PC-3 (cell line): ENCODE data around the gene DRC3. TPM values are rescaled to one million over a fixed set of nuclear protein-coding genes. Genes with fewer than 3 reads are reported as not detected.
"Not testable (repeated sequence)": the region's sequence is repeated elsewhere in the genome, so short reads cannot be mapped to it uniquely, and the experiment has no call there.

ENCODE experiments used
- ATAC-seq: fragments of 200-7000 bp; cut with Tn5 transposase; 2 replicates; pipeline ENCODE4 v1.9.1; 2020; ENCODE audit warnings: mild to moderate bottlenecking, moderate library complexity
- BruUV-seq: library from RNA; stranded (reverse); fragments of 400-500 nt; replicated peaks from 2 replicates; lab custom pipeline; 2021; lab: Mats Ljungman, UMichigan
- CTCF ChIA-PET: fragments of 300-600 bp; sonication (Branson Sonifier 250); formaldehyde crosslinking; loops from one replicate; lab custom pipeline; 2022; ENCODE audit warnings: antibody characterized with exemption; lab: Charles Lee
- POLR2A ChIA-PET: fragments of 300-600 bp; sonication (Branson Sonifier 250); formaldehyde crosslinking; loops from one replicate; lab custom pipeline; 2022; ENCODE audit warnings: antibody characterized with exemption; ENCODE audit not compliant: unreplicated experiment; lab: Charles Lee
- DNase-seq: peaks from one replicate; pipeline ENCODE4 v3.0.0-alpha.2; 2015
- H2AFZ ChIP-seq: fragments of 300-600 bp; sonication (generic); 2 replicates; pipeline ENCODE4 v1.6.0; 2016; ENCODE audit warnings: antibody characterized with exemption, low read length
- H3F3A ChIP-seq: fragments of 300-600 bp; sonication (generic); one replicate; pipeline ENCODE4 v1.6.0; 2017; ENCODE audit warnings: antibody characterized with exemption, low read length, control low read depth, mild to moderate bottlenecking; ENCODE audit not compliant: unreplicated experiment
- H3K27ac ChIP-seq: fragments of 300-600 bp; sonication (generic); 2 replicates; pipeline ENCODE4 v1.5.1; 2016; ENCODE audit warnings: mild to moderate bottlenecking, low read length
- H3K27me3 ChIP-seq: fragments of 300-600 bp; sonication (generic); 2 replicates; pipeline ENCODE4 v1.6.1; 2016; ENCODE audit warnings: low read length, mixed read lengths
- H3K36me3 ChIP-seq: fragments of 300-600 bp; sonication (generic); 2 replicates; pipeline ENCODE4 v1.6.1; 2016; ENCODE audit warnings: low read depth, mixed run types, low read length, mixed read lengths
- H3K4me1 ChIP-seq: fragments of 300-600 bp; sonication (generic); 2 replicates; pipeline ENCODE4 v1.5.1; 2016; ENCODE audit warnings: low read length; ENCODE audit not compliant: insufficient read depth
- H3K4me2 ChIP-seq: fragments of 300-600 bp; sonication (generic); 2 replicates; pipeline ENCODE4 v1.6.0; 2016; ENCODE audit warnings: low read length
- H3K4me3 ChIP-seq: fragments of 300-600 bp; sonication (generic); 2 replicates; pipeline ENCODE4 v1.5.1; 2016; ENCODE audit warnings: mild to moderate bottlenecking, low read length, mixed read lengths
- H3K79me2 ChIP-seq: fragments of 300-600 bp; sonication (generic); 2 replicates; pipeline ENCODE4 v1.6.1; 2017; ENCODE audit warnings: low read length, mixed read lengths
- H3K9ac ChIP-seq: fragments of 300-600 bp; sonication (generic); 2 replicates; pipeline ENCODE4 v1.6.0; 2016; ENCODE audit warnings: mild to moderate bottlenecking, low read length
- H3K9me2 ChIP-seq: fragments of 300-600 bp; sonication (generic); replicated peaks from 2 replicates; pipeline ENCODE4 v1.6.1; 2016; ENCODE audit warnings: mixed run types, low read length, mixed read lengths
- H3K9me3 ChIP-seq: fragments of 300-600 bp; sonication (generic); 2 replicates; pipeline ENCODE4 v1.6.1; 2016; ENCODE audit warnings: low read length, mixed read lengths
- H4K20me1 ChIP-seq: fragments of 300-600 bp; sonication (generic); 2 replicates; pipeline ENCODE4 v1.6.1; 2016; ENCODE audit warnings: low read length, mixed read lengths
- EZH2 ChIP-seq: fragments of 300-600 bp; sonication (generic); IDR thresholded peaks from one replicate; pipeline ENCODE4 v1.6.1; 2017; ENCODE audit warnings: antibody characterized with exemption, mild to moderate bottlenecking, low read length; ENCODE audit not compliant: unreplicated experiment
- EZH2phosphoT487 ChIP-seq: fragments of 300-600 bp; sonication (generic); IDR thresholded peaks from 2 replicates; pipeline ENCODE4 v1.6.1; 2018; ENCODE audit warnings: mild to moderate bottlenecking, antibody characterized with exemption, low read length, borderline replicate concordance
- intact Hi-C: fragments of 100-400 bp; cut with micrococcal nuclease; formaldehyde crosslinking; loops from 2 replicates; pipeline ENCODE4 v1.9.0; 2023
- total RNA-seq: library from RNA; depleted of rRNA; stranded (reverse); fragments of >200 nt; gene quantifications from 2 replicates; pipeline ENCODE4 v1.2.3, GENCODE V29; 2014
- TF ChIP-seq, protein P1 (sequence below): fragments of 300-600 bp; sonication (generic); conservative IDR thresholded peaks from 2 replicates; pipeline ENCODE4 v1.5.1; 2017; ENCODE audit warnings: antibody characterized with exemption, low read depth, mild to moderate bottlenecking, low read length

Gene DRC3
- total RNA-seq, 1 experiment from 2014 or later = 1.9 TPM

DNA sequence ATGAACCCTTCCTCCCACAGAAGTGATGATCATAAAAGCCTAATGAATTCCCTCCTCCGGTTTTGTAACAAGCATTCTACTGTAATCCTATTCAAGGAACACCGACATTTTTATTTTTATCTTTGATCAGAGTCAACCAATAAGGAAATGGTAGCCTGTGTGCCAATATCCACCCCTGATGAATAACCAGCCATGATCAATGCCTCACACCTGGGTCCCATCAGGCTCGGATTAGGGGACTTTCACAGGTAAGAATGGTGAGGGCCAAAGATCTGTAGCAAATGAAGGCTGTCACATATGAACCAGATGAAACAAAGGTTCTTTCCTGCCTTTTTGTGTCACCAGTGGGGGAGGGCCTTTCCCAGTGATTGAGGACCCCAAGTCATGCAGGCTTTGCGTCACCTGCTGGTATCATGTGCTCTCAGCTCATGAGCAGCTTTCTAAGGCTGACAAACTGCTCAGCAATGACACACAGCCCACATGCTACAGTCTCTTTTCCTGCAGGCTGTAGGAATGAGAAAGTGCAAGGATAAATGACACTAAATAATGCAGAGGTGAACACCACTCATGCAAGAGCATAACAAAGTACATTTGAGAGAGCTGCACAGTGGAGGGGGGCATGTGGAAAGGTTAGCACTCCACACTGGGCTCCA is 35.3 kb upstream of the DRC3 start:
- POLR2A ChIA-PET = no interaction called here
- H3K4me2 ChIP-seq = no peak overlapping the region
- CTCF ChIA-PET = no interaction called here
- H3K4me3 ChIP-seq = no peak overlapping the region
- BruUV-seq = no TSS peak
- H3K9me2 ChIP-seq = no peaks in the 10 kb centered on the region
- H3K27ac ChIP-seq = no peak overlapping the region
- no peaks in the 10 kb centered on the region for H3K9me3 ChIP-seq
- no peak overlapping the region for H2AFZ ChIP-seq
- ATAC-seq (no peak), DNase-seq (no peak)
- H4K20me1 ChIP-seq = no peaks in the 10 kb centered on the region
- intact Hi-C loops = no loop called here
- no peaks in the 10 kb centered on the region for H3K36me3 ChIP-seq
- no peaks in the 10 kb centered on the region for H3F3A ChIP-seq
- no peaks in the 10 kb centered on the region for H3K27me3 ChIP-seq
- H3K9ac ChIP-seq = no peak overlapping the region
- TF ChIP-seq, protein P1, sequence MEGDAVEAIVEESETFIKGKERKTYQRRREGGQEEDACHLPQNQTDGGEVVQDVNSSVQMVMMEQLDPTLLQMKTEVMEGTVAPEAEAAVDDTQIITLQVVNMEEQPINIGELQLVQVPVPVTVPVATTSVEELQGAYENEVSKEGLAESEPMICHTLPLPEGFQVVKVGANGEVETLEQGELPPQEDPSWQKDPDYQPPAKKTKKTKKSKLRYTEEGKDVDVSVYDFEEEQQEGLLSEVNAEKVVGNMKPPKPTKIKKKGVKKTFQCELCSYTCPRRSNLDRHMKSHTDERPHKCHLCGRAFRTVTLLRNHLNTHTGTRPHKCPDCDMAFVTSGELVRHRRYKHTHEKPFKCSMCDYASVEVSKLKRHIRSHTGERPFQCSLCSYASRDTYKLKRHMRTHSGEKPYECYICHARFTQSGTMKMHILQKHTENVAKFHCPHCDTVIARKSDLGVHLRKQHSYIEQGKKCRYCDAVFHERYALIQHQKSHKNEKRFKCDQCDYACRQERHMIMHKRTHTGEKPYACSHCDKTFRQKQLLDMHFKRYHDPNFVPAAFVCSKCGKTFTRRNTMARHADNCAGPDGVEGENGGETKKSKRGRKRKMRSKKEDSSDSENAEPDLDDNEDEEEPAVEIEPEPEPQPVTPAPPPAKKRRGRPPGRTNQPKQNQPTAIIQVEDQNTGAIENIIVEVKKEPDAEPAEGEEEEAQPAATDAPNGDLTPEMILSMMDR = no peak
- no peak for TF ChIP-seq EZH2
- TF ChIP-seq EZH2phosphoT487 = no peak
- H3K79me2 ChIP-seq = peaks cover 93% of the 10 kb centered on the region
- peaks cover 60% of the 10 kb centered on the region for H3K4me1 ChIP-seq

DNA sequence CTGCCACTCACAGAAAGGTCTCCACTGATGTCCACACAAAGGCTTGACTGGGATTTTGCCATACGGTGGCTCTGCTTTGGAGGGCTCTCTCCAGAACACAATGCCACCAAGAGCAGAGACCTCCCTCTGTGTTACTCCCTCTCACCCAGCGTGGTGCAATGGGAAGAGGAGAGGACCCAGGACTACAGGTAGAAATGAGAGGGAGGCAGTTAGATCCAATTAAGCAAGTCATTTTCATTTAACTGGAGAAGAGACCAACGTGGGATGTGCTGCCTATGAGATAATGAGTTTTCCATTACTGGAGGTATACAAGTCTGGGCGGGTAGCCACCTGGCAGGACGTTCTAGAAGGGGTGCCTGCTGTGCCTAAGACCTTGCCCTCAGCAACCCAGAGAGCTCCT is 34.7 kb upstream of the DRC3 start:
- Histone ChIP-seq H3K9me3 (no peaks in the 10 kb centered on the region), H3K36me3 (no peaks in the 10 kb centered on the region), H3K4me1 (peaks cover 66% of the 10 kb centered on the region), H3K9ac (no peak overlapping the region), H4K20me1 (no peaks in the 10 kb centered on the region), H3K9me2 (no peaks in the 10 kb centered on the region), H3K4me3 (no peak overlapping the region), H3K27me3 (no peaks in the 10 kb centered on the region), H3F3A (peaks cover 1% of the 10 kb centered on the region), H2AFZ (no peak overlapping the region), H3K4me2 (no peak overlapping the region), H3K27ac (no peak overlapping the region), H3K79me2 (peaks cover 91% of the 10 kb centered on the region)
- intact Hi-C loops = no loop called here
- no TSS peak for BruUV-seq
- TF ChIP-seq EZH2 (no peak), EZH2phosphoT487 (no peak)
- TF ChIP-seq, protein P1 = no peak
- DNase-seq (no peak), ATAC-seq (no peak)
- CTCF ChIA-PET = no interaction called here
- POLR2A ChIA-PET = no interaction called here

DNA sequence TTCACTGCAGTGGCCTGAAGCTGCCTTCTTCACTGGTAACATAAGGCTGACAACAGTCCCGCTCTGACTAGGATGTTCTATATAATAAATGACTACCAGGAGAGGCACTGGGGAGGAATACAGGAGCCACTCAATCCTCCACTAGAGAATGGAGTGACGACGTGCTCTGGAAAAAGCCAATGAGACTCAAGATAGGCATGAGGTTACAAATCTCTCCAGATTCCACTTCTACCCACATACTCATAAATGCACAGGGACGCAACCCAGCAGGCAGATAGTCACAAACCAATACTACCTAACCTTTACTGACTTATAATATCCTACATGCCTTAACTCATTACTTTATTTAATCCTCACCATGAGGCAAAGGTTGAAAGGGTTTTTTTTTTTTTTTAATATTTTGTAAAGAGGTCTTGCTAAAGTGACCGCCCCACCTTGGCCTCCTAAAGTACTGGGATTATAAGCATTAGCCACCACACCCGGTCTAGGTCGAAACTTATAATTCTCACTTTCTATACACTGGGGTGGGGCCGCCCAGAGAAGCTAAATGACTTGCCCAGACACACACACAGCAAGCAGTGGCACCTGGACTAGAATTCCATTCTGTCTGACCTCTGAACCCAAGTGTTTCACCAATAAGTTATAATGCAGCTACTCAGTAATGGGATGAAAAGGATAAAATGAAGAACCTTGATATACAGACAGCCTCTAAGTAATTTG is 34.1 kb upstream of the DRC3 start:
- H3F3A ChIP-seq = peaks cover 5% of the 10 kb centered on the region
- H3K9me2 ChIP-seq = no peaks in the 10 kb centered on the region
- peaks cover 90% of the 10 kb centered on the region for H3K79me2 ChIP-seq
- H3K36me3 ChIP-seq = no peaks in the 10 kb centered on the region
- no peak for ATAC-seq
- TF ChIP-seq, protein P1 = no peak
- no peak for TF ChIP-seq EZH2
- no peak for TF ChIP-seq EZH2phosphoT487
- H3K4me1 ChIP-seq = peaks cover 72% of the 10 kb centered on the region
- ChIA-PET CTCF (no interaction called here), POLR2A (no interaction called here)
- no peaks in the 10 kb centered on the region for H4K20me1 ChIP-seq
- H3K27ac ChIP-seq = no peak overlapping the region
- no peaks in the 10 kb centered on the region for H3K27me3 ChIP-seq
- no peak overlapping the region for H2AFZ ChIP-seq
- H3K4me2 ChIP-seq = no peak overlapping the region
- no peaks in the 10 kb centered on the region for H3K9me3 ChIP-seq
- H3K9ac ChIP-seq = no peak overlapping the region
- DNase-seq = no peak
- no TSS peak for BruUV-seq
- H3K4me3 ChIP-seq = no peak overlapping the region
- intact Hi-C loops = no loop called here

DNA sequence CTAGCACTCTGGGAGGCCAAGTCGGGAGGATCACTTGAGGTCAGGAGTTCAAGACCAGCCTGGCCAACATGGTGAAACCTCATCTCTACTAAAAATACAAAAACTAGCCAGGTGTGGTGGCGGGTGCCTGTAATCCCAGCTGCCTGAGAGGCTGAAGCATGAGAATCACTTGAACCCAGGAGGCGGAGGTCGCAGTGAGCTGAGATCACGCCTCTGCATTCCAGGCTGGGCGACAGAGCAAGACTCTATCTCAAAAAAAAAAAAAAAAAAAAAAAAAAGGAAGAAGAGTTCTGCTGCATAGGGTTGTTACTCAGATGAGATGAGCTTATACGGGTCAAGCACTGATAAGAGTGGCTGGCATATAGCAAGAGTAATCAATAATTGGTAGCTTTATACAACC is 32.7 kb upstream of the DRC3 start:
- H2AFZ ChIP-seq, ATAC-seq, H4K20me1 ChIP-seq, H3K9me2 ChIP-seq, intact Hi-C loops, H3K27ac ChIP-seq, POLR2A ChIA-PET, DNase-seq, H3K4me3 ChIP-seq, H3K9ac ChIP-seq, H3K27me3 ChIP-seq, BruUV-seq, H3K9me3 ChIP-seq, H3F3A ChIP-seq, H3K36me3 ChIP-seq: not testable (repeated sequence)
- H3K4me2 ChIP-seq = peak overlapping the region; percentile 57
- H3K4me1 ChIP-seq = peaks cover 75% of the 10 kb centered on the region
- CTCF ChIA-PET = interaction anchor here (0.5 kb wide), 1 partner anchor 61 kb away, joined by 6 read pairs; no protein-coding TSS in a partner anchor
- peaks cover 92% of the 10 kb centered on the region for H3K79me2 ChIP-seq
